OCI-LY3 (cell line): Measurements from ENCODE around the gene PTPN3.
"Not testable (repeated sequence)": the region's sequence is repeated elsewhere in the genome, so short reads cannot be mapped to it uniquely, and the experiment has no call there.

Experiments
- H2AFZ ChIP-seq: fragments of 200-600, 300-600 bp; shearing (Covaris generic); 2 replicates; pipeline ENCODE4 v1.6.0; 2014; ENCODE audit warnings: antibody characterized with exemption, low read depth, low read length
- H3K27ac ChIP-seq: fragments of 200-600, 300-600 bp; sonication (generic); 2 replicates; pipeline ENCODE4 v1.5.1; 2014; ENCODE audit warnings: mild to moderate bottlenecking, low read length, moderate library complexity, mixed read lengths
- H3K27me3 ChIP-seq: fragments of 200-600, 300-600 bp; sonication (generic); 2 replicates; pipeline ENCODE4 v1.6.1; 2014; ENCODE audit warnings: low read depth, low read length, mixed read lengths
- H3K36me3 ChIP-seq: fragments of 200-600, 300-600 bp; sonication (generic); replicated peaks from 2 replicates; pipeline ENCODE3; 2014; ENCODE audit warnings: low read depth, low read length, mixed read lengths
- H3K4me1 ChIP-seq: fragments of 300-600, 200-600 bp; sonication (generic); 2 replicates; pipeline ENCODE4 v1.6.1; 2014; ENCODE audit warnings: low read length, mixed read lengths
- H3K4me2 ChIP-seq: fragments of 200-600, 300-600 bp; sonication (generic); 2 replicates; pipeline ENCODE4 v1.6.1; 2014; ENCODE audit warnings: low read length, mixed read lengths
- H3K4me3 ChIP-seq: fragments of 300-600, 200-600 bp; sonication (generic); 2 replicates; pipeline ENCODE4 v1.5.1; 2014; ENCODE audit warnings: antibody characterized with exemption, mild to moderate bottlenecking, low read length, moderate library complexity
- H3K79me2 ChIP-seq: fragments of 300-600, 200-600 bp; shearing (Covaris generic); 2 replicates; pipeline ENCODE4 v1.6.1; 2014; ENCODE audit warnings: mild to moderate bottlenecking, low read length, mixed read lengths
- H3K9ac ChIP-seq: fragments of 300-600, 200-600 bp; shearing (Covaris generic); 2 replicates; pipeline ENCODE4 v1.6.0; 2014; ENCODE audit warnings: mild to moderate bottlenecking, low read length, moderate library complexity
- H3K9me3 ChIP-seq: fragments of 200-600, 300-600 bp; shearing (Covaris generic); 2 replicates; pipeline ENCODE4 v1.6.1; 2014; ENCODE audit warnings: low read length, mixed read lengths; ENCODE audit not compliant: insufficient read depth
- H4K20me1 ChIP-seq: fragments of 200-600, 300-600 bp; sonication (generic); 2 replicates; pipeline ENCODE4 v1.6.1; 2016; ENCODE audit warnings: low read length, mixed read lengths; ENCODE audit not compliant: insufficient read depth
- EZH2phosphoT487 ChIP-seq: fragments of 200-600 bp; shearing (Covaris generic); IDR thresholded peaks from 2 replicates; pipeline ENCODE4 v1.6.1; 2018; ENCODE audit warnings: antibody characterized with exemption, mixed run types, low read depth
- TF ChIP-seq, protein P1 (sequence below): fragments of 200-600, 300-600 bp; sonication (generic); IDR thresholded peaks from 2 replicates; pipeline ENCODE4 v1.5.1; 2014; ENCODE audit warnings: antibody characterized with exemption, low read length, low read depth

PTPN3 gene

GRCh38 chr9:109360771-109361170 is 137.3 kb downstream of the PTPN3 start:
- Histone ChIP-seq H3K4me1 (peaks cover 5% of the 10 kb centered on the region; the same call in 1 of the 2 replicates), H4K20me1 (no peaks in the 10 kb centered on the region), H2AFZ (no peak overlapping the region), H3K27ac (no peak overlapping the region), H3K79me2 (no peaks in the 10 kb centered on the region), H3K9me3 (no peaks in the 10 kb centered on the region), H3K36me3 (no peaks in the 10 kb centered on the region), H3K27me3 (peaks cover 2% of the 10 kb centered on the region), H3K4me2 (no peak overlapping the region), H3K4me3 (no peak overlapping the region), H3K9ac (no peak overlapping the region)
- TF ChIP-seq, protein P1, sequence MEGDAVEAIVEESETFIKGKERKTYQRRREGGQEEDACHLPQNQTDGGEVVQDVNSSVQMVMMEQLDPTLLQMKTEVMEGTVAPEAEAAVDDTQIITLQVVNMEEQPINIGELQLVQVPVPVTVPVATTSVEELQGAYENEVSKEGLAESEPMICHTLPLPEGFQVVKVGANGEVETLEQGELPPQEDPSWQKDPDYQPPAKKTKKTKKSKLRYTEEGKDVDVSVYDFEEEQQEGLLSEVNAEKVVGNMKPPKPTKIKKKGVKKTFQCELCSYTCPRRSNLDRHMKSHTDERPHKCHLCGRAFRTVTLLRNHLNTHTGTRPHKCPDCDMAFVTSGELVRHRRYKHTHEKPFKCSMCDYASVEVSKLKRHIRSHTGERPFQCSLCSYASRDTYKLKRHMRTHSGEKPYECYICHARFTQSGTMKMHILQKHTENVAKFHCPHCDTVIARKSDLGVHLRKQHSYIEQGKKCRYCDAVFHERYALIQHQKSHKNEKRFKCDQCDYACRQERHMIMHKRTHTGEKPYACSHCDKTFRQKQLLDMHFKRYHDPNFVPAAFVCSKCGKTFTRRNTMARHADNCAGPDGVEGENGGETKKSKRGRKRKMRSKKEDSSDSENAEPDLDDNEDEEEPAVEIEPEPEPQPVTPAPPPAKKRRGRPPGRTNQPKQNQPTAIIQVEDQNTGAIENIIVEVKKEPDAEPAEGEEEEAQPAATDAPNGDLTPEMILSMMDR = no peak
- TF ChIP-seq EZH2phosphoT487 = no peak

DNA sequence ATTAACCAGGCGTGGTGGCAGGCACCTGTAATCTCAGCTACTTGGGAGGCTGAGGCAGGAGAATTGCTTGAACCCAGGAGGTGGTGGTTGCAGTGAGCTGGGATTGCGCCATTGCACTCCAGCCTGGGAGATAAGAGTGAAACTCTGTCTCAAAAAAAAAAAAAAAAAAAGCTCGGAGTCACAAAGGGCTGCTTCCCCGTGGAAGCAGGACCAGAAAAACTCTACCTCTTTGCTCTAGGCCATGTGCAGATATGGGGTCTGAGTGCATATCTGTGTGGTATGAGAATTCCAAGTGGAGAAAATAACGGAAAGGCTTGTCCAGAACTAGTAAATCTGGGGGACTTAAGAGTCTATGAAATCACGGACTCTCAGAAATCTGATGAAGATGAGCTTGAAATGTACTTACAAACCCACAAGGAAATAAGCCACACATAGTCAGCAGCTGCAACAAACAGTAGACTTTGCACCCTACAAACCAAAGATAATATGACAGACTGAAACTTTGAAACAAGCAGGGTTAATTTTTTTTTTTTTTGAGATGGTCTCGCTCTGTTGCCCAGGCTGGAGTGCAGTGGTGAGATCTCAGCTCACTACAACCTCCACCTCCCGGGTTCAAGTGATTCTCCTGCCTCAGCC is 139.0 kb downstream of the PTPN3 start:
- not testable (repeated sequence) for H4K20me1 ChIP-seq, H3K27ac ChIP-seq, H3K4me1 ChIP-seq, H3K79me2 ChIP-seq, H3K27me3 ChIP-seq, H3K4me3 ChIP-seq, H3K4me2 ChIP-seq, H3K36me3 ChIP-seq, H3K9me3 ChIP-seq, H2AFZ ChIP-seq, H3K9ac ChIP-seq

DNA sequence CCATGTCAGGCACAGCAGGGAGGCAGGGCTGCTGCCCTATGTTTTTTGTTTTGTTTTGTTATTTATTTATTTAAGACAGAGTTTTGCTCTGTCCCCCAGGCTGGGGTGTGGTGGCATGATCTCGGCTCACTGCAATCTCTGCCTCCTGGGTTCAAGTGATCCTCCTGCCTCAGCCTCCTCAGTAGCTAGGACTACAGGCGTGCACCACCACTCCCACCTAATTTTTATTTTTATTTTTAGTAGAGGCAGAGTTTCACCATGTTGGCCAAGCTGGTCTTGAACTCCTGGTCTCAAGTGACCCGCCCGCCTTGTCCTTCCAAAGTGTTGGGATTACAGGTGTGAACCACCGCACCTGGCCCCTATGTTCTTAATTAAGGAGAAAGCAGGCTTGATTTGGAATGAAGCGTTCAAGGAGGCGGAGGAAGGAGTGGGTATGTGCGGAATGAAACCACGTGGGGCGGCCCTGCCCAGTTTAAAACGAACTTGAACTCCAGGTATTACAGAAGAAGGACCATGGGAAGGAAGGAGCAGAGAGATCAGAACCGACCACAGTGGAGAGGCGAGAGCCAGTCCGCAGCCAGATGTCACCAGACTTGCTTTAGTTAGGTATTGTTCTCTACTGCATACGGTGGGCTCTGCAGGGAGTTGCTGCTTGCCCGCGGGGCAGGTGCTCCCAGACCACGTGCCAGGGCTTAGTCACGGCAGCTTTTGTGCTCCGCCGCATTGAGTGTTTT is 142.4 kb downstream of the PTPN3 start:
- no peak for TF ChIP-seq EZH2phosphoT487
- TF ChIP-seq, protein P1 = no peak
- Histone ChIP-seq H3K27me3 (peaks cover 4% of the 10 kb centered on the region; the same call in 1 of the 2 replicates), H3K79me2 (no peaks in the 10 kb centered on the region)

GRCh38 chr9:109354190-109354589 is 143.9 kb downstream of the PTPN3 start:
- Histone ChIP-seq H3K4me2 (no peak overlapping the region), H3K4me3 (no peak overlapping the region), H3K27me3 (peaks cover 10% of the 10 kb centered on the region), H3K27ac (no peak overlapping the region), H3K9me3 (no peaks in the 10 kb centered on the region), H3K9ac (no peak overlapping the region), H3K4me1 (peaks cover 25% of the 10 kb centered on the region), H2AFZ (no peak overlapping the region), H4K20me1 (no peaks in the 10 kb centered on the region), H3K36me3 (no peaks in the 10 kb centered on the region), H3K79me2 (no peaks in the 10 kb centered on the region)
- TF ChIP-seq, protein P1 = no peak
- TF ChIP-seq EZH2phosphoT487 = no peak

More for the DNA sequence above, 142.4 kb downstream of the PTPN3 start:
- H3K4me3 ChIP-seq = 0 out of 2 replicates have a peak overlapping the region, but pooled peaks have one; percentile 29
- H3K27ac ChIP-seq = no peak overlapping the region
- H2AFZ ChIP-seq = 0 out of 2 replicates have a peak overlapping the region, but pooled peaks have one; percentile 54
- H4K20me1 ChIP-seq = no peaks in the 10 kb centered on the region
- peak overlapping the region; percentile 43 for H3K4me2 ChIP-seq
- H3K4me1 ChIP-seq = peaks cover 25% of the 10 kb centered on the region
- H3K36me3 ChIP-seq = no peaks in the 10 kb centered on the region
- no peak overlapping the region for H3K9ac ChIP-seq
- H3K9me3 ChIP-seq = no peaks in the 10 kb centered on the region
